Kidney (tissue), 14 donors: ENCODE measurements around the gene NLGN3. TPM values are rescaled to one million over a fixed set of nuclear protein-coding genes. Genes with fewer than 3 reads are reported as not detected.

Experiments
- DNase-seq, 5 donors: peaks; one replicate each; pipeline ENCODE4 v3.0.0-alpha.2; 2013 to 2020
- FAIRE-seq: peaks from 2 replicates; lab custom pipeline; 2012; peaks lifted over from hg19 to GRCh38; lab: Jason Lieb, UNC
- H3K27ac ChIP-seq, 2 donors: one replicate each; pipeline ENCODE4 v1.7.0; 2013; ENCODE audit warnings: low read depth in 2 of 2, low read length in 2 of 2, inconsistent platforms in 1 of 2
- H3K27me3 ChIP-seq: one replicate; pipeline ENCODE4 v1.7.1; 2013; ENCODE audit warnings: low read length, inconsistent platforms; ENCODE audit not compliant: control insufficient read depth, insufficient read depth
- H3K36me3 ChIP-seq, 3 donors: one replicate each; pipeline versions ENCODE4 v1.7.0 to v1.7.1; 2013; ENCODE audit warnings: low read length in 3 of 3, control low read depth in 1 of 3, inconsistent platforms in 1 of 3; ENCODE audit not compliant: insufficient read depth in 3 of 3, control insufficient read depth in 2 of 3
- H3K4me1 ChIP-seq, 3 donors: one replicate each; pipeline versions ENCODE4 v1.7.0 to v1.7.1; 2013; ENCODE audit warnings: low read length in 3 of 3, inconsistent platforms in 1 of 3, low read depth in 1 of 3; ENCODE audit not compliant: control insufficient read depth in 2 of 3, insufficient read depth in 2 of 3
- H3K4me3 ChIP-seq, 3 donors: one replicate each; pipeline versions ENCODE4 v1.7.0 to v1.8.1; 2013; ENCODE audit warnings: low read length in 3 of 3, control low read depth in 1 of 3, inconsistent platforms in 1 of 3
- H3K9ac ChIP-seq, 3 donors: one replicate each; pipeline versions ENCODE4 v1.7.0 to v1.7.1; 2013; ENCODE audit warnings: low read length in 3 of 3, control low read depth in 1 of 3, inconsistent platforms in 1 of 3
- H3K9me3 ChIP-seq, 3 donors: one replicate each; pipeline versions ENCODE4 v1.7.0 to v1.7.1; 2013; ENCODE audit warnings: low read length in 3 of 3, control low read depth in 1 of 3, inconsistent platforms in 1 of 3; ENCODE audit not compliant: control insufficient read depth in 2 of 3, insufficient read depth in 1 of 3
- CTCF ChIP-seq: IDR thresholded peaks from 3 replicates; pipeline ENCODE4 v1.5.1; 2012; ENCODE audit warnings: mild to moderate bottlenecking, moderate library complexity, borderline replicate concordance; ENCODE audit not compliant: insufficient read depth; ENCODE audit errors: extremely low read depth
- intact Hi-C: fragments of 100-400 bp; cut with DNase I; formaldehyde crosslinking; loops from one replicate; pipeline ENCODE4 v1.11.1; 2022
- polyA plus RNA-seq: library from polyadenylated mRNA; stranded (reverse); fragments of 350-450 nt; fragmentation: Illumina TruSeq; extraction: RNeasy Lipid Tissue Mini Kit (QIAGEN cat#74804); gene quantifications from one replicate; pipeline ENCODE4 v1.2.3, GENCODE V29; 2014; ENCODE audit warnings: low read depth, low replicate concordance; ENCODE audit not compliant: insufficient read depth
- total RNA-seq: library from RNA; stranded (reverse); fragmentation: NEBNext Ultra II Directional; extraction: Animal tissue kit (Norgen Biotek cat#: 25700); gene quantifications from one replicate; pipeline ENCODE4 v1.2.1, GENCODE V29; 2021
- donor health status: control.
- donor health status: control.
- donor health status: control.
- donor health status: control.
- donor health status: control.
- donor health status: DM: yes; HTN: yes; CAD: no.
- donor health status: Normal renal cell carcinoma (clear cell type).

The NLGN3 gene
- total and polyA plus RNA-seq, 2 donors from 2014 or later = 0.82 to 0.97 TPM

GRCh38 chrX:71095981-71096759, 48.5 kb upstream of the NLGN3 start:
- H3K4me1 ChIP-seq = peaks cover 0 to 2% (median 0%) of the 10 kb centered on the region in 3 donors
- H3K4me3 ChIP-seq = peak overlapping the region; percentile 74 to 90 (median 77)
- H3K9ac ChIP-seq = peak overlapping the region; percentile 5 to 70 (median 58)
- H3K9me3 ChIP-seq = no peaks in the 10 kb centered on the region
- intact Hi-C loops = no loop called here
- TF ChIP-seq CTCF = no peak
- H3K27ac ChIP-seq = no peak overlapping the region
- FAIRE-seq (no peak), DNase-seq (peak in 3 of 5 donors; percentile 46 to 74 (median 54))
- no peaks in the 10 kb centered on the region for H3K27me3 ChIP-seq
- H3K36me3 ChIP-seq = no peaks in the 10 kb centered on the region

GRCh38 chrX:71096760-71097032, 47.9 kb upstream of the NLGN3 start:
- no peak for DNase-seq
- Histone ChIP-seq H3K27ac (no peak overlapping the region), H3K36me3 (no peaks in the 10 kb centered on the region), H3K9me3 (no peaks in the 10 kb centered on the region), H3K9ac (peak overlapping the region in 1 of 3 donors; percentile 58), H3K4me1 (peaks cover 0 to 2% (median 0%) of the 10 kb centered on the region in 3 donors), H3K4me3 (peak overlapping the region; percentile 11 to 90 (median 42)), H3K27me3 (no peaks in the 10 kb centered on the region)
- no peak for FAIRE-seq
- intact Hi-C loops = no loop called here
- no peak for TF ChIP-seq CTCF

GRCh38 chrX:71098302-71098701, 46.3 kb upstream of the NLGN3 start:
- no peak overlapping the region for H3K27ac ChIP-seq
- H3K4me3 ChIP-seq = no peak overlapping the region
- H3K27me3 ChIP-seq = no peaks in the 10 kb centered on the region
- FAIRE-seq (no peak), DNase-seq (peak in 4 of 5 donors; percentile 19 to 64 (median 44))
- H3K36me3 ChIP-seq = no peaks in the 10 kb centered on the region
- peaks cover 0 to 2% (median 0%) of the 10 kb centered on the region in 3 donors for H3K4me1 ChIP-seq
- no peak overlapping the region for H3K9ac ChIP-seq
- intact Hi-C loops = no loop called here
- TF ChIP-seq CTCF = peak; percentile 47
- H3K9me3 ChIP-seq = no peaks in the 10 kb centered on the region
